ENCODE data around the gene HFM1.

DNA sequence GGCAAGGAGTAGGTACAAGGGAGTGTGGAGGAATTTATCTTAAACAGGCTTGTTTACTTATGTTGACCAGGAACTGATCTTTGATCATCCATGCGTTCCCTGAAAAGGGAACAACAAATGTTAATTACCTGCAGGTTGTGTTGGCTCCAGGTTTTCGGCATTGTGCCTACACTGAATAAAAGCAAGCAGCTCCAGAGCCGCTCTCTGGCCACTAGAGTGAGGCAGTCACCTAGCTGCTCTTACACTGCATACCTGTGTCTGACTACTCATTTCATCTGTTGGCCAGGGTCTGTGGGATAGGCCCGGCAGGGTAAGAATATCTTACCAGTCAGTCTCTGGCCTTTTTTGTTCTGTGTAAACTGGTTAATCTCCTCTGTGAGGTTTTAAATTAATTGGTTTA, 183.6 kb downstream of the HFM1 start:
- TF ChIP-seq SP1 (IDR thresholded peaks at IDR 0.05) (no peak), FOXK2 (IDR thresholded peaks at IDR 0.05) (no peak), BHLHE40 (IDR thresholded peaks at IDR 0.05; ENCODE audit: borderline replicate concordance) (no peak), NFRKB (IDR thresholded peaks at IDR 0.05) (no peak), ZNF384 (IDR thresholded peaks at IDR 0.05) (no peak), FOXA1 (IDR thresholded peaks at IDR 0.05) (no peak), SUZ12 (IDR thresholded peaks at IDR 0.05) (no peak), FOXM1 (IDR thresholded peaks at IDR 0.05; ENCODE audit: borderline replicate concordance) (no peak), CTBP1 (IDR thresholded peaks at IDR 0.05; ENCODE audit: borderline replicate concordance) (no peak), LEF1 (IDR thresholded peaks at IDR 0.05; ENCODE audit: borderline replicate concordance) (no peak)

Data from HEK293T (cell line).